GM12878 (cell line): Measurements from ENCODE around the gene CHKA. TPM values are rescaled to one million over a fixed set of nuclear protein-coding genes. Genes with fewer than 3 reads are reported as not detected.

Source experiments
- ATAC-seq: fragments of 200-7000 bp; cut with Tn5 transposase; 3 replicates; pipeline ENCODE4 v1.9.1; 2020; ENCODE audit warnings: mild to moderate bottlenecking, moderate library complexity
- BruUV-seq: library from RNA; stranded (reverse); fragments of 400-500 nt; replicated peaks from 2 replicates; lab custom pipeline; 2021; lab: Mats Ljungman, UMichigan
- CTCF ChIA-PET: fragments of 300-600 bp; sonication (Branson Sonifier 250); formaldehyde crosslinking; extraction: SDS; loops from one replicate; lab custom pipeline; 2021; ENCODE audit warnings: inconsistent platforms; lab: Yijun Ruan, JAX
- POLR2A ChIA-PET: fragments of 350-600 bp; formaldehyde crosslinking; extraction: SDS; loops from one replicate; lab custom pipeline; 2021; ENCODE audit warnings: inconsistent platforms; lab: Charles Lee
- RAD21 ChIA-PET: fragments of 300-600 bp; sonication (Branson Sonifier 250); formaldehyde crosslinking; loops from one replicate; lab custom pipeline; 2023; ENCODE audit warnings: antibody characterized with exemption; ENCODE audit not compliant: unreplicated experiment; lab: Charles Lee
- SMC1A ChIA-PET: fragments of 300-600 bp; sonication (Branson Sonifier 250); formaldehyde crosslinking; loops from one replicate; lab custom pipeline; 2023; ENCODE audit not compliant: unreplicated experiment, uncharacterized antibody; lab: Charles Lee
- DNase-seq: peaks from one replicate; pipeline ENCODE4 v3.0.0-alpha.2; 2011; ENCODE audit warnings: low read depth, low spot score
- FAIRE-seq: peaks from 3 replicates; lab custom pipeline; 2011; peaks lifted over from hg19 to GRCh38; lab: Jason Lieb, UNC
- H2AFZ ChIP-seq: 2 replicates; pipeline ENCODE4 v1.6.0; 2011; ENCODE audit warnings: low read depth, low read length, control low read depth; ENCODE audit not compliant: control insufficient read depth
- H3K27ac ChIP-seq: 2 replicates; pipeline ENCODE4 v1.5.1; 2011; ENCODE audit warnings: control low read depth; ENCODE audit not compliant: control insufficient read depth, insufficient read depth
- H3K27me3 ChIP-seq, 2 experiments: replicated peaks in 1 of 2; 2 replicates each; pipeline versions ENCODE4 v1.6.0 to v1.6.1; 2011; ENCODE audit warnings: low read length in 1 of 2; ENCODE audit not compliant: control insufficient read depth in 2 of 2, insufficient read depth in 2 of 2
- H3K36me3 ChIP-seq, 2 experiments: 2 replicates each; pipeline ENCODE4 v1.5.1; 2011; ENCODE audit warnings: low read length in 1 of 2; ENCODE audit not compliant: control insufficient read depth in 2 of 2, insufficient read depth in 2 of 2
- H3K4me1 ChIP-seq: 2 replicates; pipeline ENCODE4 v1.6.1; 2011; ENCODE audit warnings: mild to moderate bottlenecking, low read length, moderate library complexity, mixed read lengths; ENCODE audit not compliant: control insufficient read depth, insufficient read depth
- H3K4me2 ChIP-seq: 2 replicates; pipeline ENCODE4 v1.6.0; 2011; ENCODE audit warnings: control low read depth; ENCODE audit not compliant: control insufficient read depth, insufficient read depth
- H3K4me3 ChIP-seq: fragments of 200-600 bp; sonication (generic); 2 replicates; pipeline ENCODE4 v1.5.1; 2016
- H3K79me2 ChIP-seq: 2 replicates; pipeline ENCODE4 v1.6.0; 2011; ENCODE audit warnings: low read length; ENCODE audit not compliant: control insufficient read depth, insufficient read depth
- H3K9ac ChIP-seq: 2 replicates; pipeline ENCODE4 v1.8.0; 2011; ENCODE audit warnings: low read length, control low read depth, mixed read lengths; ENCODE audit not compliant: control insufficient read depth, insufficient read depth
- H3K9me3 ChIP-seq: replicated peaks from 3 replicates; pipeline ENCODE4 v1.5.1; 2011; ENCODE audit warnings: mild to moderate bottlenecking, low read length; ENCODE audit not compliant: control insufficient read depth, insufficient read depth
- H4K20me1 ChIP-seq: 2 replicates; pipeline ENCODE4 v1.6.0; 2011; ENCODE audit not compliant: control insufficient read depth, insufficient read depth
- BRCA1 ChIP-seq: IDR thresholded peaks from 2 replicates; pipeline ENCODE4 v1.6.1; 2011; ENCODE audit warnings: low read depth, low read length, improper control_type of control experiment
- GABPA ChIP-seq: IDR thresholded peaks from 2 replicates; pipeline ENCODE4 v1.6.1; 2014; ENCODE audit warnings: antibody characterized with exemption, low read depth, mild to moderate bottlenecking, inconsistent platforms
- IRF5 ChIP-seq: fragments of 450-650 bp; IDR thresholded peaks from 2 replicates; pipeline ENCODE4 v1.6.1; 2017; ENCODE audit warnings: borderline replicate concordance
- KAT2A ChIP-seq: conservative IDR thresholded peaks from 2 replicates; pipeline ENCODE4 v1.6.1; 2011; ENCODE audit warnings: low read depth, low read length; ENCODE audit not compliant: control insufficient read depth
- LARP7 ChIP-seq: fragments of 450-650 bp; IDR thresholded peaks from 2 replicates; pipeline ENCODE4 v1.6.1; 2017; ENCODE audit warnings: mild to moderate bottlenecking
- NKRF ChIP-seq: fragments of 450-650 bp; conservative IDR thresholded peaks from 2 replicates; pipeline ENCODE4 v1.6.1; 2017; ENCODE audit warnings: mild to moderate bottlenecking, moderate library complexity
- RBBP5 ChIP-seq: fragments of 200-600 bp; sonication (generic); conservative IDR thresholded peaks from 2 replicates; pipeline ENCODE4 v1.6.1; 2016
- RFX5 ChIP-seq: IDR thresholded peaks from 2 replicates; pipeline ENCODE4 v1.6.1; 2011; ENCODE audit warnings: low read depth, low read length, improper control_type of control experiment
- SIN3A ChIP-seq: IDR thresholded peaks from 2 replicates; pipeline ENCODE4 v1.6.1; 2012; ENCODE audit warnings: low read depth, low read length, improper control_type of control experiment
- SRF ChIP-seq, 2 experiments: IDR thresholded peaks; 2 replicates each; pipeline ENCODE4 v1.6.1; 2011; ENCODE audit warnings: low read depth in 2 of 2, low read length in 2 of 2, mild to moderate bottlenecking in 1 of 2, moderate library complexity in 1 of 2
- STAT1 ChIP-seq: fragments of 450-650 bp; conservative IDR thresholded peaks from 2 replicates; pipeline ENCODE4 v1.6.1; 2014; ENCODE audit warnings: antibody characterized with exemption, mild to moderate bottlenecking
- STAT3 ChIP-seq: IDR thresholded peaks from 2 replicates; pipeline ENCODE4 v1.6.1; 2011; ENCODE audit warnings: low read depth, low read length, improper control_type of control experiment
- WGBS: methylation state at CpG from one replicate; pipeline ENCODE4 v1.1.6; 2016; ENCODE audit warnings: low lambda C conversion rate; ENCODE audit not compliant: insufficient replicate concordance, insufficient coverage; ENCODE audit errors: missing lambda C conversion rate; 5-methylcytosine and 5-hydroxymethylcytosine counted together
- in situ Hi-C: fragments of 300-500 bp; cut with MboI; formaldehyde crosslinking; loops from 9 replicates; pipeline ENCODE4 v1.14.3; 2018; ENCODE audit warnings: mixed read lengths
- intact Hi-C: fragments of 100-400 bp; cut with micrococcal nuclease; formaldehyde crosslinking; loops from one replicate; pipeline ENCODE4 v1.14.2; 2022; ENCODE audit not compliant: unreplicated experiment
- polyA plus RNA-seq, 11 experiments: library from polyadenylated mRNA; depleted of rRNA in 4 of 11; unstranded in 6 of 11; stranded (reverse) in 5 of 11; fragments of >200 nt; fragmentation: Nextera tagmentation in 4 of 11; fragmentation: Illumina TruSeq in 1 of 11; extraction: Ambion mirVana in 4 of 11; extraction: Trizol in 1 of 11; gene quantifications; 1 replicate in 1 of 11; 2 replicates in 10 of 11; pipeline versions ENCODE4 v1.2.1 to v1.2.3, GENCODE V29; 2011 to 2016; ENCODE audit warnings: inconsistent platforms in 2 of 11, missing spikeins in 2 of 11, low read depth in 1 of 11
- total RNA-seq, 4 experiments: library from RNA; depleted of rRNA in 3 of 4; stranded (reverse); fragments of >200 nt in 3 of 4; fragmentation: Illumina TruSeq in 1 of 4; extraction: Trizol in 1 of 4; gene quantifications; 2 replicates each; pipeline versions ENCODE4 v1.2.1 to v1.2.3, GENCODE V29; 2013 to 2021
- TF ChIP-seq, protein P1 (sequence below): fragments of 450-650 bp; IDR thresholded peaks from 2 replicates; pipeline ENCODE4 v1.6.1; 2016; ENCODE audit warnings: mild to moderate bottlenecking
- TF ChIP-seq, protein P2 (sequence below): fragments of 450-650 bp; IDR thresholded peaks from 2 replicates; pipeline ENCODE4 v1.6.1; 2017; ENCODE audit warnings: antibody characterized with exemption, mild to moderate bottlenecking, moderate library complexity

Gene CHKA
- total and polyA plus RNA-seq, 10 of the 15 experiments (the other 5 are each of a cell fraction or from before 2014, with no cell fraction given): 5.2 to 29.2 (median 21.2) TPM

GRCh38 chr11:68133761-68134160, 12.6 kb upstream of the CHKA start:
- Histone ChIP-seq H3K9me3 (peaks cover 2% of the 10 kb centered on the region; the same call in 1 of the 3 replicates), H3K27ac (no peak overlapping the region), H3K4me3 (no peak overlapping the region), H2AFZ (no peak overlapping the region), H3K4me1 (no peaks in the 10 kb centered on the region), H3K27me3 (no peaks in the 10 kb centered on the region), H3K79me2 (no peaks in the 10 kb centered on the region), H3K9ac (no peak overlapping the region), H3K36me3 (no peaks in the 10 kb centered on the region), H3K4me2 (no peak overlapping the region), H4K20me1 (no peaks in the 10 kb centered on the region)
- ATAC-seq (no peak), DNase-seq (no peak), FAIRE-seq (no peak)
- intact Hi-C loops (no loop called here), in situ Hi-C loops (no loop called here)
- CTCF ChIA-PET: no interaction called here
- POLR2A ChIA-PET: interaction anchor here (0.6 to 0.7 kb wide), 3 partner anchors 11 to 1335 kb away, joined by 3 to 6 read pairs (median 4); no protein-coding TSS in a partner anchor
- SMC1A ChIA-PET: interaction anchor here (0.6 kb wide), 1 partner anchor 21 kb away, joined by 3 read pairs; no protein-coding TSS in a partner anchor
- 3% methylated on average over 2 of the region's 2 CpGs for WGBS
- TF ChIP-seq, protein P1, sequence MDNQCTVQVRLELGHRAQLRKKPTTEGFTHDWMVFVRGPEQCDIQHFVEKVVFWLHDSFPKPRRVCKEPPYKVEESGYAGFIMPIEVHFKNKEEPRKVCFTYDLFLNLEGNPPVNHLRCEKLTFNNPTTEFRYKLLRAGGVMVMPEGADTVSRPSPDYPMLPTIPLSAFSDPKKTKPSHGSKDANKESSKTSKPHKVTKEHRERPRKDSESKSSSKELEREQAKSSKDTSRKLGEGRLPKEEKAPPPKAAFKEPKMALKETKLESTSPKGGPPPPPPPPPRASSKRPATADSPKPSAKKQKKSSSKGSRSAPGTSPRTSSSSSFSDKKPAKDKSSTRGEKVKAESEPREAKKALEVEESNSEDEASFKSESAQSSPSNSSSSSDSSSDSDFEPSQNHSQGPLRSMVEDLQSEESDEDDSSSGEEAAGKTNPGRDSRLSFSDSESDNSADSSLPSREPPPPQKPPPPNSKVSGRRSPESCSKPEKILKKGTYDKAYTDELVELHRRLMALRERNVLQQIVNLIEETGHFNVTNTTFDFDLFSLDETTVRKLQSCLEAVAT: no peak
- TF ChIP-seq IRF5 (no peak), SRF (IDR thresholded peaks at IDR 0.05; ENCODE audit: low read depth in 2 of 2, low read length in 2 of 2) (no peak), NKRF (no peak), RBBP5 (no peak), BRCA1 (no peak), STAT3 (no peak), LARP7 (no peak), KAT2A (no peak), RFX5 (no peak), SIN3A (no peak), GABPA (no peak), STAT1 (no peak)
- TF ChIP-seq, protein P2, sequence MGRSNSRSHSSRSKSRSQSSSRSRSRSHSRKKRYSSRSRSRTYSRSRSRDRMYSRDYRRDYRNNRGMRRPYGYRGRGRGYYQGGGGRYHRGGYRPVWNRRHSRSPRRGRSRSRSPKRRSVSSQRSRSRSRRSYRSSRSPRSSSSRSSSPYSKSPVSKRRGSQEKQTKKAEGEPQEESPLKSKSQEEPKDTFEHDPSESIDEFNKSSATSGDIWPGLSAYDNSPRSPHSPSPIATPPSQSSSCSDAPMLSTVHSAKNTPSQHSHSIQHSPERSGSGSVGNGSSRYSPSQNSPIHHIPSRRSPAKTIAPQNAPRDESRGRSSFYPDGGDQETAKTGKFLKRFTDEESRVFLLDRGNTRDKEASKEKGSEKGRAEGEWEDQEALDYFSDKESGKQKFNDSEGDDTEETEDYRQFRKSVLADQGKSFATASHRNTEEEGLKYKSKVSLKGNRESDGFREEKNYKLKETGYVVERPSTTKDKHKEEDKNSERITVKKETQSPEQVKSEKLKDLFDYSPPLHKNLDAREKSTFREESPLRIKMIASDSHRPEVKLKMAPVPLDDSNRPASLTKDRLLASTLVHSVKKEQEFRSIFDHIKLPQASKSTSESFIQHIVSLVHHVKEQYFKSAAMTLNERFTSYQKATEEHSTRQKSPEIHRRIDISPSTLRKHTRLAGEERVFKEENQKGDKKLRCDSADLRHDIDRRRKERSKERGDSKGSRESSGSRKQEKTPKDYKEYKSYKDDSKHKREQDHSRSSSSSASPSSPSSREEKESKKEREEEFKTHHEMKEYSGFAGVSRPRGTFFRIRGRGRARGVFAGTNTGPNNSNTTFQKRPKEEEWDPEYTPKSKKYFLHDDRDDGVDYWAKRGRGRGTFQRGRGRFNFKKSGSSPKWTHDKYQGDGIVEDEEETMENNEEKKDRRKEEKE: no peak
- RAD21 ChIA-PET: no interaction called here
- BruUV-seq: no TSS peak
